ENCODE data around the gene ADCYAP1R1. TPM values are rescaled to one million over a fixed set of nuclear protein-coding genes. Genes with fewer than 3 reads are reported as not detected.

ADCYAP1R1 gene
- total RNA-seq, 1 donor from 2014 or later: under 0.01 TPM

DNA sequence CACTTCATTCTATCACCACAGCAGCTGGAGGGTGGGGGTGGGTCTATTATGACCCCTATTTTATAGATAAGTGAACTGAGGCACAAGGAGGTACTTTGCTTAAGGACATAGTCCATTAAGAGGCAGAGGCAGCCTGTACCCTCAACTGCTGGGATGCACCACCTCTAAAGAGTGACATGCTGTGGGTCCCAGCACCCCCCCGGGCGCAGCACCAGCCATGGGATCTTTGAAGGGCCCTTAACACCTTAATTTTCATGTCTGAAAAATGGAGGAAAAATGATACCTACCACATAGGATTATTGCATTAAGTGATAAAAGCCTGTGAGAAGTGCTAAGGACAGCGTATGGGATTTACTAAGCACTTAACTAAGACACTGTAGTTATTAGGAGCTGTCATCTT, 15.4 kb downstream of the ADCYAP1R1 start:
- no peak for DNase-seq (ENCODE audit: low read depth in 2 of 2)

- no peak for DNase-seq (ENCODE audit: low read depth in 2 of 2)
Measured at GRCh38 chr7:31068006-31068675, 16.0 kb downstream of the ADCYAP1R1 start.

DNA sequence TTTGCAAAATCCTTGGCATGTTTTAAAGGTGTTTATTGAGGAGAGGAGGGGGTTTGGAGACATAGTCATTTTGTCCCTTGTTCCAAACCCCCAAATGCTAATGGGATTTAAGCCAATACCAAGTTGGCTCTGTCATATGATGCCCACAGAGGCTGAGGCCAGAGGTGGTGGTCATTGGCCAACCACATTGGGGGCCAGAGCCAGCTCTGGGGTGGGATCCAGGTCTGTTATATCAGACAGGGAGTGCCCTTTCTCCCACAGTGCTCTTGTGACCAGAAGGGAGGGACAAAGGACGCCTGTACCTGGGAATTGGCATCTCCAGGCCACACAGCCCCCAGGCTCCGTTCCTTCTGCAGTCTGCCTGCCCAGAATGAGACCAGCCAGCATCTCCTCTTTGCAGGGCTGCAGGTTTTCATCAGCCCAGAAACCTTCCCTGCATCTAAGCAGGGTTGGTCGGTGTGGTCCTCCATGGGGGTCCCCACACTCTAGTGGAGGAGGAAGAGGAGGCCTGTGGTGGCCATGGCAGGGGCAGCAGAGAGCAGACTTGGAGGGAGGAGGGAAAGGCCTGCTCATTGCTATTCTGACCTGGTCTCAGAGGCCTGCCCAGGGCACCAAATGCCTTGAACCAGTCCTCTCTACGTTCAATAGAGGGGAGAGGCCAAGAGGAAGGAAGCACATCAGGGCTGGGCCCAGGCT, 17.9 kb downstream of the ADCYAP1R1 start:
- no peak for DNase-seq (ENCODE audit: low read depth in 2 of 2)

DNA sequence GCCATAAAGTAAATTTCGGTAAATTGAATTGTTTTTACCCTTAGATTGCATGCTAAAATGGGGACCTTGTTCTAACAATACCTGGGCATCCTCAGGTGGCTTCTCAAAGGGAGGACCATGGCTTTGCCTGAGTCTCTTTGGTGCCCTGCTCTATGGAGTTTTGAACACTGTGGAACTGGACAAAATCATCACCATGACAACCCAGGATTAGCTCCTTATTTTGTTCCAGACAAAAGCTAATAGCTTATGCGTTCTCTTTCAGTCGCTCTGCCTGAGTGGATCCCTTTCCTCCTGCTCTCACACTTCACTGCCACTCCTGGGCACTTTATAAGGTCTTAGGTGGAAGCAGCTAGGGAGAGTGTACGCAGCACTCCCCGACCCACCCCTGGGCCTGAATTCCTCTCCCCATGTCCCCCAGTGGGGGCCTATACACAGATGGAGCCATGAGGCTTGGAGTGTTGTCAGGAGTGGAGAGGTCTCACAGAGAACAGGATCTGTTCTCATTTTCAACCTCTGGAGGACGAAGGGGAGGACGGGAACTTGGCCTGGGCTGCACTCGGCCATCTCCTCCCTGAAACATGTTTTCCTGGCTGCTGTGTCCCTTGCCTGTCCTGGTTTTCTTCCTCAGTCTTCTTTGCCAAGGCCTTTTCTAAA, 19.0 kb downstream of the ADCYAP1R1 start:
- DNase-seq (ENCODE audit: low read depth in 2 of 2): no peak

DNA sequence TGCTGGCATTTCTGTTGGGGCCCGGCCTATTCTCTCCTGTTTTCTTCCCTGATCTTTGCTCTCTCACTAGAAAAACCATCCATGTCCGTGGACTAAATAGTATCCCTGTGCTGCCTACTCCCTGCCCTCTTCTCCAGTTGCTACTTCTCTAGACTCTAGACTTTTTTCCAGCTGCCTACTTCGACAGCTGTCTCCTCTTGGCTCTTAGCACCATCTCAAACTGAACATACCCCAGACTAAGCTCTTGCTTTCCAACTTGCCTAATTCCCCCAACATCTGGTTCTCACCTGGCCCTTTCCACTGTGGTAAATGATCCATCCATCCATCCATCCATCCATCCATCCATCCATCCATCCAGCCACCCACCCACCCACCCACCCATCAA, 19.5 kb downstream of the ADCYAP1R1 start:
- no peak for DNase-seq (ENCODE audit: low read depth in 2 of 2)

DNA sequence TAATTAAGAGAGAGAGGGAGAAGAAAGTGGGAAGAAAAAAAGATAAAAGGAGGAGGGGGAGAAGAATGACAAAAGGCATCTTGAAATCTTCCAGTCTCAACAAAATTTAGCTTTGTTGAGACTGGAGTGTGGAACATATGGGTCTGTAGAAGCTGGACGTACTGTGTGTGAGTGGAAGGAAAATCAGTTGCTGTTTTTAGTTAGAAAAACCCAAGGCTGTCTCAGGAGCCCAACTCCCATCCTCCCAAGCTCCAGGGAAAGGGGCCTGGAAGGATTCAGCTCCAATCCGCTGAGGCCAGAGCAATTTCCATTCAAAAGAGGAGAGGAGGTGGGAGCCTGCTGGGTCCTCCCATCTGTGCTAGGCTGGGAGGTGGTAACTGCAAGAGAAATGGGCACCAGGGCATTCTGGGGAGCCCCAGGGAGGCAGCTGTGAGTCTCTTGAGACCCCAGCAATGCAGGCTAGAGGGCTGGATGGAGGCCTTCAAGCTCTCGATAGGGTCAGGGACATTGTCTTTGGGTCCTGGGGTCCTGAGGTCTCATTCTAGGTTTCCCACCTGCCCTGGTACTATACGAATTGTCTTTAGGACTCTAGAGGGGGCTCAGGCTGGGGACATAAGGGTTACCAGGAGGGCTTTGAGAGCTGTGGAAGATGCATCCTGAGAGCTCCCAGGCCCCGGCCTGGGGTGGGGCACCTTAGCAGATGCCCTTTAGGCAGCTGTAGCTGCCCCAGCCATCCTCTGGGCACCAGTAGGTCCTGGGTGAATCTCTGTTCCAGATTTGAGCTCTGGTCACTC, 21.4 kb downstream of the ADCYAP1R1 start:
- DNase-seq (ENCODE audit: low read depth in 2 of 2): no peak

GRCh38 chr7:31074120-31074383, 21.9 kb downstream of the ADCYAP1R1 start:
- peak; percentile 14 to 55 for DNase-seq (ENCODE audit: low read depth in 2 of 2)

DNA sequence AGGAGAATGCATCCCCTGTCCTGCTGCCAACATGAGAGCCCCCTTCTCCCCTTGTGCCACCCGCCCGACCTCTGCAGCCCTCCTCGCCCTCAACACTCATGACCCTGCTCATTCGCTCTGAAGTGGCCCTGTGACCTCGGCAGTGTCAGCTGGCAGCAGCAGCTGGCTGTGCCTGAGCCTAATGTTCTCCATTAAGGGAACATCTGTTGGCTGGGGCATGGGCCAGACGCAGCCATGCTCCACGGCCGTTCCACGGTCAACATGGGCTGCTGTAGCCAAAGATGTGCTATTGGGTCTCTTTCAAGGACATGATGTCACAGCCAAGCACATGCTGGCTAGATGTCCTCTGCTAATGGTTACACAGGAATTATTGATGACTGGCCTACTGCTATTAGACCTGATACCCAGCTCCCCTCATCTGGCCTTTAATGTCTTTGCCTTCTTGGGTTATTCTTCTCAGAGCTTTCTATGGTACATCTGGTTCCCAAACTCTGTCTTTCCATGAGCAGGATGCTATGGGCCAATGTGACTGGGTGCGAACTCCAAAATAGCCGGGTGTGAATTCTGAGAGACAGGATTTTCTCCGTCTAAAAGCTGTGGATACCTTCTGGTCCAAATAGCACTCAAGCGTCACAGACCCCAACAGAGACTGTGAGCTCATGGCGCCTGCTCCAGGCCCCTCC, 22.4 kb downstream of the ADCYAP1R1 start:
- no peak for DNase-seq (ENCODE audit: low read depth in 2 of 2)

DNA sequence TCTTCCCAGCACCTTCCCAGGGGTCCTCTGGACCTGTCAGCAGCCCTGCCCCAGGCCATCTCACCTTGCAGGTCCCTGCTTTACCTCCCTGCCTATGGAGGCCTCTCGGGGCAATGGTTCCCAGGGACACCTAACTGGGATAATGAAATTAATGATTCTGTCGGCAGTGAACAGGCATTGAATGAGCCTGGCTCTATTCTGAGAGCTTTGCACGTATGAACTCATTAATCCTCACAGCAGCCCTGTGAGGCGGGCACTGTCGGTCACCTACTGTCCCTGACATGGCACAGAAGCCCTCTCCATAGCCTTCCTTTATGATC, 22.9 kb downstream of the ADCYAP1R1 start:
- no peak for DNase-seq (ENCODE audit: low read depth in 2 of 2)

DNA sequence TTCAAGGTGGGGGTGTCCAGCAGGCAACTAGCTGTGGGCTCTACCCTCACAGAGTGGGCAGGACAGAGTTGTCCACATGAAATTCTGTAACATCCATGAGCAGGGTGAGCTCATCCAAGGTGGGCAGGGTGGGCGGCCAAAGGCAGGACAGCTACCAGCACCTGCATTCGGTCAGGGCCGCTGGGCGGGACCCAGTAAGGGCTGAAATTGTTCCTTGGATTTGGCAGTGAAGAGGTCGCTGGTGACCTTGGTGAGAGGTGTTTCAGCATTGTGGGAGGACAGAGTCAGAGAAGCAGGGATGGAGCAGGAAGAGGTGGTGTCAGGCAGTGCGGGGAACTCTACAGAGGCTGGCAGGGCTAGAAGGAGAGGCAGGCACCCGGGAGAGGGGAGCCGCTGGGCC, 23.9 kb downstream of the ADCYAP1R1 start:
- no peak for DNase-seq (ENCODE audit: low read depth in 2 of 2)

DNA sequence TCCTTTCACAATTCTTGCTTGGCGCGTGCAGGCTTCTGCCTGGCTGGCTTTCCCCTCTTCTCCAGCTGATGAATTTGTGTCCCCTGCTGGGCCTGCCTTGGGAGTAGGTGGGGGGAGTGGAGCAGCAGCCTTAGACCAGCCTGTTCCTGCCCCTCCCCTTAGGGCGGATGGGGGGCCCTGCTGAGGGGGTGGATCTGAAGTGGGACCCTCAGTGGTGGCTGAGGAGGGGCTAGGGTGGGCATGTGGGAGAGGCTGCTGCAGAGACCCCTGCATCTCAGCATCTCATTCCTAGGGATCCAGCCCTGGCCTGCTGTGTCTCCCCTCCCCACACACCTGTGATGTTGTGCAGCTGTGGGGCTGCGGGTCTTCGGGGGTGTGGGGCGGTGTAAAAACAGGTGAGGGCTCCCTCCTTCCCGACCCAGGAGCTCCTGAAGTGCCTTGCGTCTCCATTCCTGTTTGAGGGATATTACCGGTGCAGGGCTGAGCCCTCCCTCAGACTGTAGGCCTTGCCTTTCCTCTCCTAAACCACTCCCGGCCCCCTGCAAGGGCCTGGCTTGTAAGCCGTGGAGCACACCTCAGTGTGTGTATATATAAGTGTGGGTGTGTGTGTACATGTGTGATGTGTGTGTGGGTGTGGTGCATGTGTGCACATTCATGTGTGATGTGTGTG, 24.7 kb downstream of the ADCYAP1R1 start:
- DNase-seq (ENCODE audit: low read depth in 2 of 2): no peak

- no peak for DNase-seq (ENCODE audit: low read depth in 2 of 2)
Measured at GRCh38 chr7:31077484-31078362, 25.6 kb downstream of the ADCYAP1R1 start.

- no peak for DNase-seq (ENCODE audit: low read depth in 2 of 2)
Measured at GRCh38 chr7:31078363-31078990, 26.4 kb downstream of the ADCYAP1R1 start.

DNA sequence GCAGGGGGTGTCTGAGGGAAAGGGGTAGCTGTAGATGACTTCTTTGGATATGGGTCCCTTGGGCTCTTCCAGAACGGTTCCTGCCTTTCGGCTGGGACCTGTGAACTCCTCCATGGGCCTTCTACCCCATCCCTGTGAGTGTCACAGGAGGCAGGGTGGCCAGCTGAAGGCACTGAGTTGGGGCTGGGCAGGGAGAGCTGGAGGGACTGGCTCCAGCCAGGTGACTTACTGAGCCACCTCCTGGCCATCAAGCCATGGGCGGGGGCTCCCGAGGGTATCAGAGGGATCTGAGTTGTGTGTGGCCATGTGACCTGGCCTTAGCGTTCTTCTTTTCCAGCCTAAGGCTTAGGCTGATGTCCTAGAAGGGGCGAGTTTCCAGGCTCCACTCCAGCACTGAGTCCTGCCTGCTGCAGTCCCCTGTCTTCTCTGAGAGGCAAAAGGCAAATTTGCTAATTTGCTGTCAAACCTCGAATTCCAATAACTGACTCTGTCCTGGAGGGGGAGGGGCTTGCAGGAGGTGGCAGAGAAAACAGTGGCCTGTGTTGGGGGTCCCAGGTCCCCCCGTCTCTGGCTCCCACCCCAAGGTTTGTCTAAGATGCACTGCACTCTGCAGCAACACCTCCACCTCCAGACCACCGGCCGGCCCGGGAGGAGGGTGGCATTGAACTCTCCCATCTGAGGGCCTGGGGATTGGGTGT, 27.2 kb downstream of the ADCYAP1R1 start:
- DNase-seq (ENCODE audit: low read depth in 2 of 2): no peak

GRCh38 chr7:31079824-31080511, 27.9 kb downstream of the ADCYAP1R1 start:
- DNase-seq (ENCODE audit: low read depth in 2 of 2): peak in 1 of 2 donors; percentile 6

GRCh38 chr7:31080763-31081162, 28.7 kb downstream of the ADCYAP1R1 start:
- DNase-seq (ENCODE audit: low read depth in 2 of 2): no peak

DNA sequence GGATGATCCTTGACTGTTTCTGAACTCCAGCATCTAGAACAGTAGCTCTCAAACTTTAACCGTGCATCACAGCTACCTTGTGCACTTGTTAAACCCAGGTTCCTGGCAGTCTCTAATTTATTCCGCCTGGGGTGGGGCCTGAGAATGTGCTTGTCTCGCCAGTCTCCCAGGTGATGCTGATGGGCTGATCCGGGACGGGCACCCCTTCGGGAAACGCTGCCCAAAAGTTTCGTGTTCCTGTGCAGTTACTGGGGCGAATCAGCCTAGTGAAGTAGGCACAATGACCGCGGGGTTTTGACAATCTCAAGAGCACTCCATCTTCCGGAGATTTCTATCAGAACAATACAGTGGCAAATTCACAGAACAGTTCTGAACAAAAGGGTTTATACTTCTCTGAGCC, 29.9 kb downstream of the ADCYAP1R1 start:
- no peak for DNase-seq (ENCODE audit: low read depth in 2 of 2)

GRCh38 chr7:31082447-31082846, 30.3 kb downstream of the ADCYAP1R1 start:
- DNase-seq (ENCODE audit: low read depth in 2 of 2): peak in 1 of 2 donors; percentile 5
